K562 (cell line): Measurements from ENCODE around the gene VWA8. TPM values are rescaled to one million over a fixed set of nuclear protein-coding genes. Genes with fewer than 3 reads are reported as not detected.
A peak's percentile ranks its signal among the peaks of the same experiment; 100 is the strongest.

ENCODE experiments used
- ATAC-seq: fragments of 200-7000 bp; cut with Tn5 transposase; 3 replicates; pipeline ENCODE4 v1.9.1; 2020; ENCODE audit warnings: moderate library complexity
- BruUV-seq: library from RNA; stranded (reverse); fragments of 400-500 nt; replicated peaks from 2 replicates; lab custom pipeline; 2021; lab: Mats Ljungman, UMichigan
- CTCF ChIA-PET: fragments of 300-600 bp; formaldehyde crosslinking; extraction: SDS; loops from one replicate; lab custom pipeline; 2021; ENCODE audit warnings: low intra/inter-chr PET ratio; lab: Yijun Ruan, JAX
- POLR2A ChIA-PET: fragments of 300-600, 350-650 bp; sonication (Branson Sonifier 250); formaldehyde crosslinking; extraction: SDS; loops from one replicate; lab custom pipeline; 2021; ENCODE audit warnings: antibody characterized with exemption, inconsistent platforms; lab: Yijun Ruan, JAX
- DNase-seq, 4 experiments: peaks; one replicate each; pipeline versions ENCODE4 v3.0.0 to v3.0.0-alpha.2; 2011 to 2018; ENCODE audit warnings: low spot score in 3 of 4, mixed read lengths in 3 of 4; ENCODE audit errors: extremely low read depth in 1 of 4
- FAIRE-seq: peaks from 2 replicates; lab custom pipeline; 2011; peaks lifted over from hg19 to GRCh38; lab: Jason Lieb, UNC
- H2AFZ ChIP-seq: 2 replicates; pipeline ENCODE4 v1.6.0; 2011; ENCODE audit warnings: low read depth, low read length, control low read depth, inconsistent platforms
- H3K27ac ChIP-seq: fragments of 200-600 bp; 3 replicates; pipeline ENCODE4 v1.8.0; 2011; ENCODE audit warnings: low read depth, mild to moderate bottlenecking, control low read depth, inconsistent platforms, low read length, moderate library complexity, mixed read lengths; ENCODE audit errors: extremely low read depth
- H3K27me3 ChIP-seq, 2 experiments: fragments of 300-600 bp in 1 of 2; 2 replicates in 1 of 2; 3 replicates in 1 of 2; pipeline versions ENCODE4 v1.6.0 to v1.8.0; 2011; ENCODE audit warnings: inconsistent platforms in 2 of 2, low read length in 2 of 2, mild to moderate bottlenecking in 1 of 2, mixed read lengths in 1 of 2, moderate library complexity in 1 of 2; ENCODE audit not compliant: control insufficient read depth in 2 of 2, insufficient read depth in 2 of 2
- H3K36me3 ChIP-seq: fragments of 300-600 bp; 3 replicates; pipeline ENCODE4 v1.8.0; 2011; ENCODE audit warnings: mild to moderate bottlenecking, low read length, inconsistent platforms; ENCODE audit not compliant: control insufficient read depth, insufficient read depth
- H3K4me1 ChIP-seq, 2 experiments: fragments of 200-600 bp in 1 of 2; replicated peaks in 1 of 2; 2 replicates in 1 of 2; 3 replicates in 1 of 2; pipeline versions ENCODE4 v1.5.1 to v1.8.0; 2011; ENCODE audit warnings: inconsistent platforms in 2 of 2, low read length in 2 of 2, mild to moderate bottlenecking in 1 of 2, mixed read lengths in 1 of 2, moderate library complexity in 1 of 2; ENCODE audit not compliant: control insufficient read depth in 2 of 2, insufficient read depth in 2 of 2
- H3K4me2 ChIP-seq: 2 replicates; pipeline ENCODE4 v1.6.1; 2011; ENCODE audit warnings: low read length, control low read depth, inconsistent platforms, mixed read lengths; ENCODE audit not compliant: insufficient read depth
- H3K4me3 ChIP-seq: fragments of 200-600 bp; sonication (generic), shearing (Covaris generic); 2 replicates; pipeline ENCODE4 v1.5.1; 2016; ENCODE audit warnings: control low read depth, inconsistent platforms
- H3K79me2 ChIP-seq: fragments of 200-600 bp; 3 replicates; pipeline ENCODE4 v1.8.0; 2011; ENCODE audit warnings: low read length, inconsistent platforms; ENCODE audit not compliant: control insufficient read depth, insufficient read depth
- H3K9ac ChIP-seq, 2 experiments: 2 replicates each; pipeline versions ENCODE4 v1.6.0 to v1.6.1; 2011; ENCODE audit warnings: low read depth in 2 of 2, low read length in 2 of 2, control low read depth in 1 of 2, inconsistent platforms in 1 of 2, mild to moderate bottlenecking in 1 of 2, mixed read lengths in 1 of 2; ENCODE audit not compliant: insufficient read depth in 1 of 2
- H3K9me1 ChIP-seq: one replicate; pipeline ENCODE4 v1.6.0; 2011; ENCODE audit warnings: inconsistent platforms, mild to moderate bottlenecking, low read length, moderate library complexity; ENCODE audit not compliant: control insufficient read depth, insufficient read depth
- H3K9me3 ChIP-seq: replicated peaks from 2 replicates; pipeline ENCODE4 v1.5.1; 2011; ENCODE audit warnings: low read depth, low read length, inconsistent platforms; ENCODE audit not compliant: control insufficient read depth, insufficient read depth
- H4K20me1 ChIP-seq: replicated peaks from 2 replicates; pipeline ENCODE4 v1.6.1; 2011; ENCODE audit warnings: low read length, inconsistent platforms, mixed read lengths; ENCODE audit not compliant: control insufficient read depth, insufficient read depth
- C11orf30 ChIP-seq: fragments of 450-650 bp; IDR thresholded peaks from 2 replicates; pipeline ENCODE4 v1.6.1; 2016; ENCODE audit warnings: low read depth, mild to moderate bottlenecking
- MAFK ChIP-seq: IDR thresholded peaks from 2 replicates; pipeline ENCODE4 v1.6.1; 2011; ENCODE audit warnings: low read length, improper control_type of control experiment
- NFE2 ChIP-seq: IDR thresholded peaks from 2 replicates; pipeline ENCODE4 v1.6.1; 2014; ENCODE audit warnings: antibody characterized with exemption, low read depth
- NFIX ChIP-seq: fragments of 250-450 bp; sonication (Bioruptor Pico); IDR thresholded peaks from 2 replicates; pipeline ENCODE4 v1.4.0; 2020; ENCODE audit warnings: low read depth, mild to moderate bottlenecking, moderate library complexity
- RBM25 ChIP-seq: fragments of 200-400 bp; formaldehyde crosslinking; IDR thresholded peaks from 2 replicates; pipeline ENCODE4 v1.6.1; 2018; ENCODE audit warnings: low read length, low read depth, moderate library complexity; ENCODE audit not compliant: severe bottlenecking
- ZNF324 ChIP-seq: fragments of 250-450 bp; sonication (Bioruptor Pico); IDR thresholded peaks from 2 replicates; pipeline ENCODE4 v1.4.0; 2020; ENCODE audit warnings: mild to moderate bottlenecking
- in situ Hi-C: fragments of 300-500 bp; cut with MboI; formaldehyde crosslinking; loops from 4 replicates; pipeline ENCODE4 v1.15.0; 2018; ENCODE audit warnings: inconsistent platforms, mixed read lengths
- intact Hi-C: fragments of 100-400 bp; cut with micrococcal nuclease; formaldehyde crosslinking; loops from 2 replicates; pipeline ENCODE4 v1.14.2; 2022
- polyA plus RNA-seq, 8 experiments: library from polyadenylated mRNA; depleted of rRNA in 4 of 8; stranded (reverse) in 5 of 8; unstranded in 3 of 8; fragments of >200 nt; fragmentation: Nextera tagmentation in 2 of 8; fragmentation: Illumina TruSeq in 1 of 8; extraction: Ambion mirVana in 2 of 8; extraction: Trizol in 1 of 8; gene quantifications; 2 replicates each; pipeline versions ENCODE4 v1.2.1 to v1.2.3, GENCODE V29; 2011 to 2014; ENCODE audit warnings: inconsistent platforms in 1 of 8, missing spikeins in 1 of 8
- total RNA-seq, 7 experiments: library from RNA; depleted of rRNA in 6 of 7; stranded (reverse); fragments of >200 nt in 6 of 7; fragmentation: Illumina TruSeq in 2 of 7; extraction: Trizol in 2 of 7; gene quantifications; 2 replicates each; pipeline versions ENCODE4 v1.2.1 to v1.2.3, GENCODE V29; 2011 to 2021; ENCODE audit warnings: low replicate concordance in 1 of 7
- TF ChIP-seq, protein P1 (sequence below): IDR thresholded peaks from 2 replicates; pipeline ENCODE4 v1.6.1; 2011; ENCODE audit not compliant: insufficient read length; ENCODE audit errors: extremely low read depth

The VWA8 gene
- total and polyA plus RNA-seq, 9 of the 15 experiments (the other 6 are each of a cell fraction or from before 2014, with no cell fraction given), result 2.1 to 18.5 (median 13.3) TPM

DNA sequence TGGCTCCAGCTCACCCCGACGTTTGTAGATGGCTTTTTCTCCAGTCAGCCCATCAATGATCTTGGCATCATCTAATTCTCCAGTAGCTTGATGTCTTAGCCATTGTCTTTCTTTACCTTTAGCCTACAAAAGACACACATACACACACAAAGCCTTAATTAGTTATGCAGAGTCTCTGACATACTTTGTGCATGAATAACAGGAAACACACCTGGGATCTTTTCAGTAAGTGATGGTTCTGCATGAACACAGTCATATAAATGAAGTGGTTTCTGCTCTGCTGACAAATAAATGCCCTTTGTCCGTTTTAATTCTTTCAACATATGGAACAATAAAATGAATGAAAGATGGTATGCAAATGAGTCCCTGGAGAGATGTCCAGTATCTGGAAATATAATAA, 370.3 kb downstream of the VWA8 start (continued):
- TF ChIP-seq, protein P1, sequence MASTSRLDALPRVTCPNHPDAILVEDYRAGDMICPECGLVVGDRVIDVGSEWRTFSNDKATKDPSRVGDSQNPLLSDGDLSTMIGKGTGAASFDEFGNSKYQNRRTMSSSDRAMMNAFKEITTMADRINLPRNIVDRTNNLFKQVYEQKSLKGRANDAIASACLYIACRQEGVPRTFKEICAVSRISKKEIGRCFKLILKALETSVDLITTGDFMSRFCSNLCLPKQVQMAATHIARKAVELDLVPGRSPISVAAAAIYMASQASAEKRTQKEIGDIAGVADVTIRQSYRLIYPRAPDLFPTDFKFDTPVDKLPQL, result no peak
- no peak for TF ChIP-seq NFIX (CRISPR knock-in tag)
- TF ChIP-seq ZNF324, result no peak

DNA sequence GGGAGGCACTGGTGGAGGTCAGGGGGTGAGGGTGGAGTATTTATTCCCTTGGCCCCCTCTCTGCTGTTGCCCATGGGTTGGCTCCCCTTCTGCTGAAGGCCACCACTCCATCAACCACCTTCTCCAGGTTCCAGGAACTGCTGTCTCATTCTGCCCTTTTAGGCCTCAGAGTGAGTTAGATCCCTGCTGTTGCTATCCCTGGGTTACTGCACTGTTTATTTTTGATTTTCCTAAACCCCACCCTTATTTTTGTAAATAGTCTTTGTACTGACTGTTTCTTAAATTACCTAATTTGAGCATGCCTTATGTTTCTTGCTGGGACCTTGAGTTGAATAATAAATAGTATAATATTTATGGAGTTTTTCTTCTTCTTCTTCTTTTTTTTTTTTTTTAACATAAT, 370.8 kb downstream of the VWA8 start:
- CTCF ChIA-PET, result interaction anchor here (0.7 kb wide), 1 partner anchor 456 kb away, joined by 3 read pairs; no protein-coding TSS in a partner anchor
- no TSS peak for BruUV-seq
- Histone ChIP-seq H3K79me2 (no peaks in the 10 kb centered on the region), H2AFZ (peak overlapping the region; percentile 32; the same call in 1 of the 2 replicates), H3K36me3 (peaks cover 22% of the 10 kb centered on the region; the same call in 2 of the 3 replicates), H3K9me3 (no peaks in the 10 kb centered on the region), H3K9ac (no peak overlapping the region), H3K9me1 (no peaks in the 10 kb centered on the region), H3K27me3 (no peaks in the 10 kb centered on the region), H3K27ac (peak overlapping the region; percentile 63; the same call in 2 of the 3 replicates), H3K4me1 (peaks cover 0 to 15% of the 10 kb centered on the region in 2 experiments; a peak in 4 of 5 replicates), H3K4me3 (no peak overlapping the region), H4K20me1 (no peaks in the 10 kb centered on the region), H3K4me2 (no peak overlapping the region)
- TF ChIP-seq MAFK (0 out of 2 replicates have a peak, but pooled peaks have one; percentile 8), RBM25 (no peak), C11orf30 (0 out of 2 replicates have a peak, but pooled peaks have one; percentile 20), NFE2 (peak; percentile 38; the same call in 1 of the 2 replicates)
- ATAC-seq (no peak; the same call in 1 of the 3 replicates), FAIRE-seq (no peak), DNase-seq (peak; percentile 8 to 11 (median 10))
- intact Hi-C loops, result no loop called here
- POLR2A ChIA-PET, result no interaction called here
- in situ Hi-C loops, result no loop called here
